ENCODE data around the gene OR10A5. TPM values are rescaled to one million over a fixed set of nuclear protein-coding genes. Genes with fewer than 3 reads are reported as not detected.

The OR10A5 gene
- total and polyA plus RNA-seq, 2 donors from 2014 or later = not detected

DNA sequence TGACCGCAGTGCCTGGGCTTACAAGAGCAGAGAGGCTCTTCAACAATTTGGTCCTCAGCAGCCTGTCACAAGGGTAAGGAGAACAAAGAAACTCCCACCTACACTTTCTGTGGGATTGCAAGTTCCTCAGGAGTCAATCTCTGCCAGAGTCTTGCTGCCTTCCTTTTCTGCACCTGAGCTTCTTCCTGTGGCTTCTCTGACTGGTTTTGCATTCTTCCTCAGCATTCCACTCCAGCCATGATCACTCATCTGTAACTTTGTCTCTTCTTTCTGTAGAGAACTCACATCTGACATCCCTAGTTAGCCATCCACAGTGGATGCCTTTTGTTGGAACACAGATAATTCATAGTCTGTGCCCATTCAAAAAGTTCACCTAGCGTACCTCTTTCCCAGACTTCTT, 31.8 kb upstream of the OR10A5 start:
- Histone ChIP-seq H3K9ac (ENCODE audit: low read length in 3 of 3) (no peak overlapping the region), H3K4me1 (ENCODE audit: control insufficient read depth in 2 of 3, insufficient read depth in 2 of 3, low read depth in 1 of 3, low read length in 3 of 3) (no peaks in the 10 kb centered on the region), H3K27ac (ENCODE audit: low read depth in 2 of 2, low read length in 2 of 2) (no peak overlapping the region), H3K9me3 (ENCODE audit: control insufficient read depth in 2 of 3, insufficient read depth in 1 of 3, low read length in 3 of 3) (no peaks in the 10 kb centered on the region), H3K36me3 (ENCODE audit: control insufficient read depth in 2 of 3, insufficient read depth in 3 of 3, low read length in 3 of 3) (no peaks in the 10 kb centered on the region), H3K4me3 (ENCODE audit: low read length in 3 of 3) (no peak overlapping the region), H3K27me3 (ENCODE audit: control insufficient read depth, insufficient read depth, low read length) (no peaks in the 10 kb centered on the region)
- DNase-seq = peak in 2 of 5 donors; percentile 2 to 4
- TF ChIP-seq, protein P1, sequence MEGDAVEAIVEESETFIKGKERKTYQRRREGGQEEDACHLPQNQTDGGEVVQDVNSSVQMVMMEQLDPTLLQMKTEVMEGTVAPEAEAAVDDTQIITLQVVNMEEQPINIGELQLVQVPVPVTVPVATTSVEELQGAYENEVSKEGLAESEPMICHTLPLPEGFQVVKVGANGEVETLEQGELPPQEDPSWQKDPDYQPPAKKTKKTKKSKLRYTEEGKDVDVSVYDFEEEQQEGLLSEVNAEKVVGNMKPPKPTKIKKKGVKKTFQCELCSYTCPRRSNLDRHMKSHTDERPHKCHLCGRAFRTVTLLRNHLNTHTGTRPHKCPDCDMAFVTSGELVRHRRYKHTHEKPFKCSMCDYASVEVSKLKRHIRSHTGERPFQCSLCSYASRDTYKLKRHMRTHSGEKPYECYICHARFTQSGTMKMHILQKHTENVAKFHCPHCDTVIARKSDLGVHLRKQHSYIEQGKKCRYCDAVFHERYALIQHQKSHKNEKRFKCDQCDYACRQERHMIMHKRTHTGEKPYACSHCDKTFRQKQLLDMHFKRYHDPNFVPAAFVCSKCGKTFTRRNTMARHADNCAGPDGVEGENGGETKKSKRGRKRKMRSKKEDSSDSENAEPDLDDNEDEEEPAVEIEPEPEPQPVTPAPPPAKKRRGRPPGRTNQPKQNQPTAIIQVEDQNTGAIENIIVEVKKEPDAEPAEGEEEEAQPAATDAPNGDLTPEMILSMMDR (IDR thresholded peaks at IDR 0.05; ENCODE audit: borderline replicate concordance, extremely low read depth, insufficient read depth) = no peak
- no peak for FAIRE-seq
- intact Hi-C loops (cut with DNase I) = no loop called here

DNA sequence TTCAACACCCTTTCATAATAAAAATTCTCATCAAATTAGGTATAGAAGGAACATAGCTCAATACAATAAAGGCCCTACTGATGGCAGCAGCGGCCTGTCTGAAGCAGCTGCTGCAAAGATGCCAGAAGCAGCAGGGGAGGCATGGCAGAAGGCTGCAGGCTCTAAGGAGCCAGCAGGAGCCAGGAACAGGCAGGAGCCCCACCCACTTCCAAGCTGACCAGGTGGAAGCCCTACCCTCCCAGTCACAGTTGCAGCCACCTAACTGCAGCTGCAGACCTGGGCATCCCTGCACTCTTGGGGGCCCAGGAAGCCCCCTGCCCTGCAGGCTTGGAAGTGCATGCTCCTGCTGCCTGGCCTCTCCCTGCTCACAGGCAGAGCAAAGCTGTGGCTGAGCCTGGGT, 27.8 kb upstream of the OR10A5 start:
- DNase-seq (no peak), FAIRE-seq (no peak)
- no peaks in the 10 kb centered on the region for H3K27me3 ChIP-seq (ENCODE audit: control insufficient read depth, insufficient read depth, low read length)
- no peaks in the 10 kb centered on the region for H3K9me3 ChIP-seq (ENCODE audit: control insufficient read depth in 2 of 3, insufficient read depth in 1 of 3, low read length in 3 of 3)
- intact Hi-C loops (cut with DNase I) = no loop called here
- TF ChIP-seq, protein P1 (IDR thresholded peaks at IDR 0.05; ENCODE audit: borderline replicate concordance, extremely low read depth, insufficient read depth) = no peak
- H3K4me1 ChIP-seq (ENCODE audit: control insufficient read depth in 2 of 3, insufficient read depth in 2 of 3, low read depth in 1 of 3, low read length in 3 of 3) = no peaks in the 10 kb centered on the region
- no peaks in the 10 kb centered on the region for H3K36me3 ChIP-seq (ENCODE audit: control insufficient read depth in 2 of 3, insufficient read depth in 3 of 3, low read length in 3 of 3)
- H3K4me3 ChIP-seq (ENCODE audit: low read length in 3 of 3) = no peak overlapping the region
- H3K27ac ChIP-seq (ENCODE audit: low read depth in 2 of 2, low read length in 2 of 2) = no peak overlapping the region
- no peak overlapping the region for H3K9ac ChIP-seq (ENCODE audit: low read length in 3 of 3)

DNA sequence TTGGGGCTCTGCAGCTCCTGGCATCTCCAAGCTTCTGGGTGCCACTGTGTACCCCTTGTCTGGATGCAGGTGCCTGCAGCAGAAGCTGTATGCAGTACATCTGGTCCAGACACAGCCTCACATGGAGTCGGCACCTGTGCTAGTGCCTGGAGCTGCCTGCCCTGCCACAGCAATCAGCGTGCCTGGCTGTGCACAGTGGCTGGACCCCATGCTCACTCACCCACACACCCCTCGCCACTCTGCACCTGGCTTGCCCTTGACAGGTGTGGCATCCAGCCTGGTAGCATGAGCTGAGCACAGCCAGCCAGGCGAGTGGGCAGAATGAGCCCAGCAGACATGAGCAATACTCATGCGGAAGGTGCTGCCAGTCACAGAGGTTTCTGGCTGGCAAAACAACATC, 26.5 kb upstream of the OR10A5 start:
- no peaks in the 10 kb centered on the region for H3K9me3 ChIP-seq (ENCODE audit: control insufficient read depth in 2 of 3, insufficient read depth in 1 of 3, low read length in 3 of 3)
- DNase-seq (no peak), FAIRE-seq (no peak)
- TF ChIP-seq, protein P1 (IDR thresholded peaks at IDR 0.05; ENCODE audit: borderline replicate concordance, extremely low read depth, insufficient read depth) = no peak
- H3K4me1 ChIP-seq (ENCODE audit: control insufficient read depth in 2 of 3, insufficient read depth in 2 of 3, low read depth in 1 of 3, low read length in 3 of 3) = no peaks in the 10 kb centered on the region
- no peaks in the 10 kb centered on the region for H3K27me3 ChIP-seq (ENCODE audit: control insufficient read depth, insufficient read depth, low read length)
- no peak overlapping the region for H3K27ac ChIP-seq (ENCODE audit: low read depth in 2 of 2, low read length in 2 of 2)
- no peak overlapping the region for H3K9ac ChIP-seq (ENCODE audit: low read length in 3 of 3)
- intact Hi-C loops (cut with DNase I) = no loop called here
- H3K4me3 ChIP-seq (ENCODE audit: low read length in 3 of 3) = no peak overlapping the region
- no peaks in the 10 kb centered on the region for H3K36me3 ChIP-seq (ENCODE audit: control insufficient read depth in 2 of 3, insufficient read depth in 3 of 3, low read length in 3 of 3)

DNA sequence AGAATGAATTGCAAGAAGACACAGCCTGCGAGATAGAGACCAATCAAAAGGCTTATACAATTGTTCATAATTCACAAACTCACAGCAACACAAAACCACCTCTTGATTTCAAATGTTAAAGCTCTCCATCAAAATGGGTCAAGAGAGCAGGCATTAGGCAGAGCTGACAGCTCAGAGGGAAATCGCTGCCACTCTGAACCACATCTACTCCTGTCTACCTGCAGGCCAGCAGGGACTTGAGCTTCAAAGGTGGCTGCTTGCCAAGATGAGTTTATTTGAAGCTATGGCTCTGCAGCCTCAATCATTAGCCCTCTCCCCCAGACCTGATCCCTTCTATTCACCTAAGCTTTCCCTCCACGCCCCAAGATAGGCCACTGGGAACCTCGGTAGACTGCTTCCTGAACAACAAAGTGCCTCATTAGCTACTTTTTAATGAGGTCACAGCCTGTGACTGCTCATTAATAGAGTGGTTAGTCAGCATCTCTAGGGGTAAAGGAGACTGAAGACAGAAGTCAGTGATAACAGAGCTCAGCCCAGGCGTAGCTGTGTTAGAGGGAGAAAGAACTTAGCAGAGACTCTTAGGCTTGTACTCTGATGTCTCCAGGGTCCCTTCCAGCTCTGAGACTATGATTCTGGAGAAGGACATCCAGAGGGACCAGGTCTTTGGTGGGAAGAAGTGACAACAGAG, 21.2 kb upstream of the OR10A5 start:
- no peak overlapping the region for H3K27ac ChIP-seq (ENCODE audit: low read depth in 2 of 2, low read length in 2 of 2)
- TF ChIP-seq, protein P1 (IDR thresholded peaks at IDR 0.05; ENCODE audit: borderline replicate concordance, extremely low read depth, insufficient read depth) = no peak
- intact Hi-C loops (cut with DNase I) = no loop called here
- DNase-seq (no peak), FAIRE-seq (no peak)
- H3K27me3 ChIP-seq (ENCODE audit: control insufficient read depth, insufficient read depth, low read length) = no peaks in the 10 kb centered on the region
- H3K4me3 ChIP-seq (ENCODE audit: low read length in 3 of 3) = no peak overlapping the region
- H3K36me3 ChIP-seq (ENCODE audit: control insufficient read depth in 2 of 3, insufficient read depth in 3 of 3, low read length in 3 of 3) = no peaks in the 10 kb centered on the region
- H3K4me1 ChIP-seq (ENCODE audit: control insufficient read depth in 2 of 3, insufficient read depth in 2 of 3, low read depth in 1 of 3, low read length in 3 of 3) = no peaks in the 10 kb centered on the region
- no peaks in the 10 kb centered on the region for H3K9me3 ChIP-seq (ENCODE audit: control insufficient read depth in 2 of 3, insufficient read depth in 1 of 3, low read length in 3 of 3)
- H3K9ac ChIP-seq (ENCODE audit: low read length in 3 of 3) = no peak overlapping the region
